Measurements from ENCODE around the gene HFM1.

HFM1 gene

DNA sequence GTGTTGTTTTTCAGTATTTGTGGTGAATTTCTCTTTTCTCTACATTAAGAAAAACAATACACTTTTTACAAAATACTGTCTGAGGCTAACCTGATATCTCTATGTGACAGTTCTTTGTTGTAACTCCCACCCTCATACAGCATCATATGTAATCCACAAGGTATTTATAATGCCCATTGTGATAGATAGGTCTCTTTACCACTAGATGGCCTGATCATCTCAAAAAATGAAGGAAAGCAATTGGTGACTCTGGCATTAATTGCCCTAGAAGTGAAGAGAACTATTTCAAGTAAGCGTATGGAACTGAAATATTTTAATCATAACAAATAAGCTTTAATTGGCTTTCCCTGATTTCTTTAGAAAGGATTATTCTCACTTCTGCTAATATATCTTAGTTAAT is 36.2 kb upstream of the HFM1 start:
- no peak overlapping the region for H3K4me3 ChIP-seq (ENCODE audit: low read length)
- H3K27me3 ChIP-seq (ENCODE audit: control insufficient read depth, low read length), result peaks cover 2% of the 10 kb centered on the region; the same call in 1 of the 2 replicates
- no peak overlapping the region for H3K4me2 ChIP-seq (ENCODE audit: low read length)
- no peaks in the 10 kb centered on the region for H3F3A ChIP-seq (ENCODE audit: control insufficient read depth, insufficient read depth)
- H3K27ac ChIP-seq (ENCODE audit: low read depth, low read length), result no peak overlapping the region
- H3K36me3 ChIP-seq (ENCODE audit: control insufficient read depth, low read length), result no peaks in the 10 kb centered on the region
- H3K9me3 ChIP-seq (ENCODE audit: control insufficient read depth, insufficient read depth, low read length), result no peaks in the 10 kb centered on the region
- no peaks in the 10 kb centered on the region for H3K4me1 ChIP-seq (ENCODE audit: control insufficient read depth, low read length)
- no peaks in the 10 kb centered on the region for H4K20me1 ChIP-seq (ENCODE audit: control insufficient read depth, insufficient read depth, low read depth, low read length)
- TF ChIP-seq, protein P1, sequence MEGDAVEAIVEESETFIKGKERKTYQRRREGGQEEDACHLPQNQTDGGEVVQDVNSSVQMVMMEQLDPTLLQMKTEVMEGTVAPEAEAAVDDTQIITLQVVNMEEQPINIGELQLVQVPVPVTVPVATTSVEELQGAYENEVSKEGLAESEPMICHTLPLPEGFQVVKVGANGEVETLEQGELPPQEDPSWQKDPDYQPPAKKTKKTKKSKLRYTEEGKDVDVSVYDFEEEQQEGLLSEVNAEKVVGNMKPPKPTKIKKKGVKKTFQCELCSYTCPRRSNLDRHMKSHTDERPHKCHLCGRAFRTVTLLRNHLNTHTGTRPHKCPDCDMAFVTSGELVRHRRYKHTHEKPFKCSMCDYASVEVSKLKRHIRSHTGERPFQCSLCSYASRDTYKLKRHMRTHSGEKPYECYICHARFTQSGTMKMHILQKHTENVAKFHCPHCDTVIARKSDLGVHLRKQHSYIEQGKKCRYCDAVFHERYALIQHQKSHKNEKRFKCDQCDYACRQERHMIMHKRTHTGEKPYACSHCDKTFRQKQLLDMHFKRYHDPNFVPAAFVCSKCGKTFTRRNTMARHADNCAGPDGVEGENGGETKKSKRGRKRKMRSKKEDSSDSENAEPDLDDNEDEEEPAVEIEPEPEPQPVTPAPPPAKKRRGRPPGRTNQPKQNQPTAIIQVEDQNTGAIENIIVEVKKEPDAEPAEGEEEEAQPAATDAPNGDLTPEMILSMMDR (IDR thresholded peaks at IDR 0.05; ENCODE audit: low read depth, low read length, poor library complexity, severe bottlenecking), result no peak
- no peak for TF ChIP-seq EZH2phosphoT487 (IDR thresholded peaks at IDR 0.05; ENCODE audit: borderline replicate concordance, low read length)
- H3K9me2 ChIP-seq (replicated peaks; ENCODE audit: control insufficient read depth, low read length), result no peaks in the 10 kb centered on the region
- H3K79me2 ChIP-seq (ENCODE audit: control insufficient read depth, low read length), result no peaks in the 10 kb centered on the region

DNA sequence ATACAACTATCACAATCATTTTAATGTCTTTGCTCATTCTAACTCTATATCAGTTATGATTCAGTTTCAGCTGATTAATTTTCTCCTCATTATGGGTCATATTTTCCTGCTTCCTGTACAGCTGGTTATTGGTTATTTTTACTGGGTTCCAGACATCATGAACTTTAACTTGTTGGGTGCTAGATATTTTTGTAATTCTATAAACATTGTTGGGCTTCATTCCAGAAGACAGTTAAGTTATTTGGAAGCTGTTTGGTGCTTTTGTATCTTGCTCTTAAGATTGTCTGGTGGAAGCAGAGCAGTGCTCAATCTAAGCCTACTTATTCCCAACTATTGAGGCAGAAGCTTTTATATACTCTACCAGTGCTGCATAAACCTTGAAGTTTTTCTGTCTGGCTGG is 34.4 kb upstream of the HFM1 start:
- Histone ChIP-seq H3K9me2 (replicated peaks; ENCODE audit: control insufficient read depth, low read length) (no peaks in the 10 kb centered on the region), H3K79me2 (ENCODE audit: control insufficient read depth, low read length) (no peaks in the 10 kb centered on the region), H3K9me3 (ENCODE audit: control insufficient read depth, insufficient read depth, low read length) (no peaks in the 10 kb centered on the region), H3K36me3 (ENCODE audit: control insufficient read depth, low read length) (no peaks in the 10 kb centered on the region), H3K27me3 (ENCODE audit: control insufficient read depth, low read length) (peaks cover 2% of the 10 kb centered on the region; the same call in 1 of the 2 replicates), H3K4me3 (ENCODE audit: low read length) (no peak overlapping the region), H3K4me2 (ENCODE audit: low read length) (no peak overlapping the region), H3K27ac (ENCODE audit: low read depth, low read length) (no peak overlapping the region), H3F3A (ENCODE audit: control insufficient read depth, insufficient read depth) (no peaks in the 10 kb centered on the region), H4K20me1 (ENCODE audit: control insufficient read depth, insufficient read depth, low read depth, low read length) (no peaks in the 10 kb centered on the region), H3K4me1 (ENCODE audit: control insufficient read depth, low read length) (no peaks in the 10 kb centered on the region)
- TF ChIP-seq EZH2phosphoT487 (IDR thresholded peaks at IDR 0.05; ENCODE audit: borderline replicate concordance, low read length), result no peak
- TF ChIP-seq, protein P1 (IDR thresholded peaks at IDR 0.05; ENCODE audit: low read depth, low read length, poor library complexity, severe bottlenecking), result no peak

DNA sequence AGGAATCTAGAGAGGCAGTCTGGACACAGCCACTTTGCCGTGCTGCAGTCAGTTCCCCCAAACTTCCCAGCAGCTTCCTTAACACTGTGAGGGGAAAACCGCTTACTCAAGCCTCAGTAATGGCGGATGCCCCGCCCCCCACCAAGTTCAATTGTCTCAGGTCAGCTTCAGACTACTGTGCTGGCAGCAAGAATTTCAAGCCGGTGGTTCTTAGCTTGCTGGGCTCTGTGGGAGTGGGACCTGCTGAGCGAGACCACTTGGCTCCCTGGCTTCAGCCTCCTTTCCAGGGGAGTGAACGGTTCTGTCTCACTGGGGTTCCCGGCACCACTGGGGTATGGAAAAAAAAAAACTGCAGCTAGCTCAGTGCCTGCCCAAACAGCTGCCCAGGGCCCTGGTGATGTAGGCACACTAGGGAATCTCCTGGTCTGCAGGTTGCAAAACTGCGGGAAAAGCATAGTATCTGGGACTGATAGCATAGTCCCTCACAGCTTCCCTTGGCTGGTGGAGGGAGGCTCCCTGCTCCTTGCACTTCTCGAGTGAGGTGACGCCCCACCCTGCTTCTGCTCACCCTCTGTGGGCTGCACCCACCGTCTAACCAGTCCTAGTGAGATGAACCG is 23.7 kb upstream of the HFM1 start:
- no peaks in the 10 kb centered on the region for H3F3A ChIP-seq (ENCODE audit: control insufficient read depth, insufficient read depth)
- H3K9me3 ChIP-seq (ENCODE audit: control insufficient read depth, insufficient read depth, low read length), result no peaks in the 10 kb centered on the region
- H3K27me3 ChIP-seq (ENCODE audit: control insufficient read depth, low read length), result no peaks in the 10 kb centered on the region
- no peaks in the 10 kb centered on the region for H3K79me2 ChIP-seq (ENCODE audit: control insufficient read depth, low read length)
- no peaks in the 10 kb centered on the region for H3K9me2 ChIP-seq (replicated peaks; ENCODE audit: control insufficient read depth, low read length)
- TF ChIP-seq, protein P1 (IDR thresholded peaks at IDR 0.05; ENCODE audit: low read depth, low read length, poor library complexity, severe bottlenecking), result no peak
- no peak for TF ChIP-seq EZH2phosphoT487 (IDR thresholded peaks at IDR 0.05; ENCODE audit: borderline replicate concordance, low read length)
- no peaks in the 10 kb centered on the region for H3K36me3 ChIP-seq (ENCODE audit: control insufficient read depth, low read length)
- H3K27ac ChIP-seq (ENCODE audit: low read depth, low read length), result no peak overlapping the region
- no peak overlapping the region for H3K4me3 ChIP-seq (ENCODE audit: low read length)
- no peaks in the 10 kb centered on the region for H4K20me1 ChIP-seq (ENCODE audit: control insufficient read depth, insufficient read depth, low read depth, low read length)
- no peaks in the 10 kb centered on the region for H3K4me1 ChIP-seq (ENCODE audit: control insufficient read depth, low read length)
- H3K4me2 ChIP-seq (ENCODE audit: low read length), result no peak overlapping the region

All from DOHH2 (cell line).